ENCODE measurements around the gene CHRND. TPM values are rescaled to one million over a fixed set of nuclear protein-coding genes. Genes with fewer than 3 reads are reported as not detected.

The CHRND gene
- total and polyA plus RNA-seq, 12 donors: 0.07 to 0.39 (median 0.14) TPM; not detected in 7

- no peak for DNase-seq
- Histone ChIP-seq H3K27ac (no peak overlapping the region), H3K4me1 (replicated peaks in 1 of 2) (no peaks in the 10 kb centered on the region), H3K9me3 (replicated peaks in 1 of 3) (no peaks in the 10 kb centered on the region), H3K36me3 (replicated peaks in 1 of 2) (peaks cover 0 to 28% of the 10 kb centered on the region in 2 donors), H3K27me3 (no peaks in the 10 kb centered on the region), H3K4me3 (no peak overlapping the region)
- TF ChIP-seq CTCF (IDR thresholded peaks at IDR 0.05): no peak
- no peak for TF ChIP-seq POLR2A (IDR thresholded peaks at IDR 0.05)
- intact Hi-C loops (cut with DNase I): no loop called here
- WGBS, 4 donors: 94 to 99% (median 97%) methylated on average over 8 of the region's 8 CpGs
These were observed 47.9 kb downstream of the CHRND start for GRCh38 chr2:232573771-232574435.

- 88 to 93% (median 92%) methylated on average over 5 of the region's 5 CpGs for WGBS, 4 donors
- no peak for DNase-seq
- no peak overlapping the region for H3K4me3 ChIP-seq
- H3K9me3 ChIP-seq (replicated peaks in 1 of 3): no peaks in the 10 kb centered on the region
- H3K4me1 ChIP-seq (replicated peaks in 1 of 2): no peaks in the 10 kb centered on the region
- H3K36me3 ChIP-seq (replicated peaks in 1 of 2): peaks cover 0 to 19% of the 10 kb centered on the region in 2 donors
- TF ChIP-seq POLR2A (IDR thresholded peaks at IDR 0.05) (no peak), CTCF (IDR thresholded peaks at IDR 0.05) (no peak)
- no peaks in the 10 kb centered on the region for H3K27me3 ChIP-seq
- H3K27ac ChIP-seq: no peak overlapping the region
- intact Hi-C loops (cut with DNase I): no loop called here
These were observed 48.9 kb downstream of the CHRND start for GRCh38 chr2:232574674-232575403.

GRCh38 chr2:232575404-232575746 lies 49.4 kb downstream of the CHRND start:
- DNase-seq: no peak
- H3K27me3 ChIP-seq: no peaks in the 10 kb centered on the region
- H3K4me1 ChIP-seq (replicated peaks in 1 of 2): no peaks in the 10 kb centered on the region
- TF ChIP-seq CTCF (IDR thresholded peaks at IDR 0.05) (no peak), POLR2A (IDR thresholded peaks at IDR 0.05) (no peak)
- intact Hi-C loops (cut with DNase I): no loop called here
- no peaks in the 10 kb centered on the region for H3K9me3 ChIP-seq (replicated peaks in 1 of 3)
- H3K36me3 ChIP-seq (replicated peaks in 1 of 2): peaks cover 0 to 15% of the 10 kb centered on the region in 2 donors
- WGBS, 4 donors: 92 to 100% (median 96%) methylated on average over 1 of the region's 1 CpG
- H3K27ac ChIP-seq: no peak overlapping the region
- no peak overlapping the region for H3K4me3 ChIP-seq

- intact Hi-C loops (cut with DNase I): no loop called here
- Histone ChIP-seq H3K4me1 (replicated peaks in 1 of 2) (no peaks in the 10 kb centered on the region), H3K36me3 (replicated peaks in 1 of 2) (peaks cover 0 to 23% of the 10 kb centered on the region in 2 donors), H3K4me3 (no peak overlapping the region), H3K9me3 (replicated peaks in 1 of 3) (no peaks in the 10 kb centered on the region), H3K27me3 (no peaks in the 10 kb centered on the region), H3K27ac (no peak overlapping the region)
- 68 to 100% (median 87%) methylated on average over 2 of the region's 2 CpGs for WGBS, 4 donors
- no peak for TF ChIP-seq POLR2A (IDR thresholded peaks at IDR 0.05)
- no peak for TF ChIP-seq CTCF (IDR thresholded peaks at IDR 0.05)
- DNase-seq: no peak
These were observed 51.0 kb downstream of the CHRND start for GRCh38 chr2:232576995-232577394.
